ENCODE measurements around the gene DCC.

The DCC gene

DNA sequence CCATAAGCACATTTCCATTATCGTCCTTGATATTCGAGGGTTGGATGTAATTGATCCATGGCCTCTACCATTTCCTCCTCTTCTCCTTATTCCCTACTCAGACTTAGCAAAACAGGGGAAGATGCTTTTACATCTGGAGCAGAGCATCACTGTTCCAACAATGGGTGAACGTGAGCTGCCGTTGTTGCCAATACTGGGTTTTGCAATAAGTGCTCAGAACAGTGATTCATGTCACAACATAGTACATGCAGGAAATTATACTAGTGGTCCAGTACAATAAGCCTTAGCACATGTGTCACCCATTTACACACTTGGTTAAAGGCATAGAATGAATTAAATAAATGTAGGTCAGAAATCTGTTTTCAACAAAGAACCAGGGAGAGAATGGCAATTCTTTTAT lies 112.4 kb downstream of the DCC start:
- TF ChIP-seq, protein P1, sequence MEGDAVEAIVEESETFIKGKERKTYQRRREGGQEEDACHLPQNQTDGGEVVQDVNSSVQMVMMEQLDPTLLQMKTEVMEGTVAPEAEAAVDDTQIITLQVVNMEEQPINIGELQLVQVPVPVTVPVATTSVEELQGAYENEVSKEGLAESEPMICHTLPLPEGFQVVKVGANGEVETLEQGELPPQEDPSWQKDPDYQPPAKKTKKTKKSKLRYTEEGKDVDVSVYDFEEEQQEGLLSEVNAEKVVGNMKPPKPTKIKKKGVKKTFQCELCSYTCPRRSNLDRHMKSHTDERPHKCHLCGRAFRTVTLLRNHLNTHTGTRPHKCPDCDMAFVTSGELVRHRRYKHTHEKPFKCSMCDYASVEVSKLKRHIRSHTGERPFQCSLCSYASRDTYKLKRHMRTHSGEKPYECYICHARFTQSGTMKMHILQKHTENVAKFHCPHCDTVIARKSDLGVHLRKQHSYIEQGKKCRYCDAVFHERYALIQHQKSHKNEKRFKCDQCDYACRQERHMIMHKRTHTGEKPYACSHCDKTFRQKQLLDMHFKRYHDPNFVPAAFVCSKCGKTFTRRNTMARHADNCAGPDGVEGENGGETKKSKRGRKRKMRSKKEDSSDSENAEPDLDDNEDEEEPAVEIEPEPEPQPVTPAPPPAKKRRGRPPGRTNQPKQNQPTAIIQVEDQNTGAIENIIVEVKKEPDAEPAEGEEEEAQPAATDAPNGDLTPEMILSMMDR (IDR thresholded peaks at IDR 0.05): no peak
- no peak for DNase-seq (ENCODE audit: low spot score)
- Histone ChIP-seq H3K27ac (no peak overlapping the region), H3K4me3 (no peak overlapping the region)

DNA sequence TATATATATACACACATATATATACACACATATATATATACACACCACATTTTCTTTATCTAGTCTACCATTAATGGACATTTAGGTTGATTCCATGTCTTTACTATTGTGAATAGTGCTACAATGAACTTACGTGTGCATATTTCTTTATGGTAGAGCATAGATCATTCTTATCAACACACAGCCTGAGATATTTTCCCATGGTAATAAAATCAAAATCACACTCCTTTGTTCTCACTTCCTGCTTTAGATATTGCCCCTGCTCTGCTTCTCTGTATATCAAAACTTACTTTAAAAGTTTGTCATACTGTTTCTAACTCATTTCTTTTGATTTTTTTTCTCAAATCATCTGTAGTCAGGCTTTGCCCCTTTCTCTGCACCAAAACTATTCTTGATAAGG lies 119.9 kb downstream of the DCC start:
- H3K4me3 ChIP-seq: no peak overlapping the region
- no peak overlapping the region for H3K27ac ChIP-seq
- TF ChIP-seq, protein P1 (IDR thresholded peaks at IDR 0.05): no peak
- no peak for DNase-seq (ENCODE audit: low spot score)

DNA sequence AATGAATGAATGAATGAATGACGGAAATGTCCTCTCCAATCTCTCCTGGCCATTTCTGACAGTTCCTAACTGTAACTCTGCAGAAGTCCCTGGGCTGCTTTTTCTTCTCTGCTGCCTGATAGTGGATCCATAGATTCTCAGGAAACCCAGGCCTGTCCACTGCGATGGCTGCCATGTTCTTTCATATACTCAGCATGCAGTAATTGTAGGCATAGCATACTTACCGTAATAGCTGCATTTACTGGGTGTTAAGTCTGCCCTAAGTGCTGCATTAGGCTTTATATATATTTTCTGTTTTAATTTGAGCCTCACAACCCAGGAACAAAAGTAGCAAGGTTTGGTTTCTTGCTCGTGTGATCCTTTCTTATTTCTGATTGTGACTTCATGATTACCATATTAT lies 122.9 kb downstream of the DCC start:
- Histone ChIP-seq H3K27ac (no peak overlapping the region), H3K4me3 (no peak overlapping the region)
- TF ChIP-seq, protein P1 (IDR thresholded peaks at IDR 0.05): no peak
- no peak for DNase-seq (ENCODE audit: low spot score)

GRCh38 chr18:52465391-52465790 lies 125.4 kb downstream of the DCC start:
- Histone ChIP-seq H3K4me3 (no peak overlapping the region), H3K27ac (no peak overlapping the region)
- DNase-seq (ENCODE audit: low spot score): no peak
- TF ChIP-seq, protein P1 (IDR thresholded peaks at IDR 0.05): no peak

GRCh38 chr18:52468496-52468895 lies 128.5 kb downstream of the DCC start:
- no peak overlapping the region for H3K27ac ChIP-seq
- DNase-seq (ENCODE audit: low spot score): no peak
- H3K4me3 ChIP-seq: no peak overlapping the region
- TF ChIP-seq, protein P1 (IDR thresholded peaks at IDR 0.05): no peak

DNA sequence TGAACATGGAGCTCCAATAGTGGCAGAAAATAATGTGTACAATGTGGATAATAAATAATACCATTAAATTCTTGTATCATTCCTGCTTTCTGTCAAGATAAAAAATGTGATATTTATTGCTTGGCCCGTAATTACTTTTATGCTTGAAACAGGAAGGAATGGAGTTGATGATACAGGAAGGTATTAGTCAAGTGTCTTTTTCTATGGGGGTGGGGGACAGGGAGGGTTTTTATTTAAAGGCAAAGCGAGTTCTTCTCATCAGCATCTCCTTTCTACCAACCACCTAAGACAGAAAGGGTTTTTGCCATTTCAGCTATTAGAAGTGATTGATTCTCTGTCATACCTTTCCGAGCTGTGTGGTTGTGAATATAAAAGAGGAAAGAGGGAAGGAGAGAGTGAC lies 135.3 kb downstream of the DCC start:
- TF ChIP-seq, protein P1 (IDR thresholded peaks at IDR 0.05): no peak
- Histone ChIP-seq H3K4me3 (no peak overlapping the region), H3K27ac (no peak overlapping the region)
- DNase-seq (ENCODE audit: low spot score): no peak

- TF ChIP-seq, protein P1 (IDR thresholded peaks at IDR 0.05): no peak
Measured at GRCh38 chr18:52481116-52481515, 141.1 kb downstream of the DCC start.

More at GRCh38 chr18:52481116-52481515, 141.1 kb downstream of the DCC start:
- Histone ChIP-seq H3K27ac (no peak overlapping the region), H3K4me3 (no peak overlapping the region)
- DNase-seq (ENCODE audit: low spot score): no peak
